Smooth muscle cell (in vitro differentiated cells): ENCODE data around the gene JMJD8. TPM values are rescaled to one million over a fixed set of nuclear protein-coding genes. Genes with fewer than 3 reads are reported as not detected.

ENCODE experiments used
- DNase-seq: peaks from one replicate; lab custom pipeline; 2025; ENCODE audit not compliant: unreplicated experiment; lab: John Stamatoyannopoulos, UW
- H2AFZ ChIP-seq: fragments of 200-600 bp; sonication (generic); 2 replicates; pipeline ENCODE4 v1.6.0; 2016; ENCODE audit warnings: antibody characterized with exemption, low read depth, mild to moderate bottlenecking
- H3F3A ChIP-seq: fragments of 200-600 bp; sonication (generic); 2 replicates; pipeline ENCODE4 v1.6.0; 2017; ENCODE audit warnings: antibody characterized with exemption, low read depth
- H3K27ac ChIP-seq: fragments of 200-600 bp; sonication (generic); 2 replicates; pipeline ENCODE4 v1.5.1; 2016; ENCODE audit warnings: low read depth, mild to moderate bottlenecking
- H3K27me3 ChIP-seq: fragments of 200-600 bp; sonication (generic); 2 replicates; pipeline ENCODE4 v1.6.1; 2016; ENCODE audit warnings: low read depth, mild to moderate bottlenecking
- H3K36me3 ChIP-seq: fragments of 200-600 bp; sonication (generic); 2 replicates; pipeline ENCODE4 v1.5.1; 2016; ENCODE audit warnings: low read depth
- H3K4me1 ChIP-seq: fragments of 200-600 bp; sonication (generic); 2 replicates; pipeline ENCODE4 v1.5.1; 2016; ENCODE audit warnings: low read depth
- H3K4me2 ChIP-seq: fragments of 200-600 bp; sonication (generic); 2 replicates; pipeline ENCODE4 v1.6.0; 2016; ENCODE audit warnings: mild to moderate bottlenecking
- H3K4me3 ChIP-seq: fragments of 200-600 bp; sonication (generic); 2 replicates; pipeline ENCODE4 v1.5.1; 2016; ENCODE audit warnings: mild to moderate bottlenecking
- H3K79me2 ChIP-seq: fragments of 200-600 bp; sonication (generic); 2 replicates; pipeline ENCODE4 v1.6.0; 2016; ENCODE audit warnings: low read depth, mild to moderate bottlenecking
- H3K9ac ChIP-seq: fragments of 200-600 bp; sonication (generic); 2 replicates; pipeline ENCODE4 v1.6.0; 2016; ENCODE audit warnings: low read depth
- H3K9me3 ChIP-seq: fragments of 200-600 bp; sonication (generic); replicated peaks from 2 replicates; pipeline ENCODE4 v1.5.1; 2016; ENCODE audit warnings: low read depth
- H4K20me1 ChIP-seq: fragments of 200-600 bp; sonication (generic); 2 replicates; pipeline ENCODE4 v1.6.0; 2016; ENCODE audit warnings: low read depth
- WGBS: methylation state at CpG from one replicate; pipeline ENCODE4 v1.1.7; 2016; ENCODE audit warnings: low lambda C conversion rate; 5-methylcytosine and 5-hydroxymethylcytosine counted together
- polyA plus RNA-seq: library from polyadenylated mRNA; unstranded; fragments of >200 nt; fragmentation: Nextera tagmentation; extraction: Ambion mirVana; gene quantifications from 2 replicates; pipeline ENCODE4 v1.2.1, GENCODE V29; 2016
- total RNA-seq: library from RNA; depleted of rRNA; stranded (reverse); fragments of >200 nt; gene quantifications from 2 replicates; pipeline ENCODE4 v1.2.3, GENCODE V29; 2014
- TF ChIP-seq, protein P1 (sequence below): fragments of 200-600 bp; sonication (generic); IDR thresholded peaks from 2 replicates; pipeline ENCODE4 v1.5.1; 2017; ENCODE audit warnings: borderline replicate concordance, mild to moderate bottlenecking, antibody characterized with exemption; ENCODE audit not compliant: insufficient read depth, poor library complexity, severe bottlenecking

The JMJD8 gene
- total and polyA plus RNA-seq, 2 experiments from 2014 or later: 42.9 to 95.1 TPM

DNA sequence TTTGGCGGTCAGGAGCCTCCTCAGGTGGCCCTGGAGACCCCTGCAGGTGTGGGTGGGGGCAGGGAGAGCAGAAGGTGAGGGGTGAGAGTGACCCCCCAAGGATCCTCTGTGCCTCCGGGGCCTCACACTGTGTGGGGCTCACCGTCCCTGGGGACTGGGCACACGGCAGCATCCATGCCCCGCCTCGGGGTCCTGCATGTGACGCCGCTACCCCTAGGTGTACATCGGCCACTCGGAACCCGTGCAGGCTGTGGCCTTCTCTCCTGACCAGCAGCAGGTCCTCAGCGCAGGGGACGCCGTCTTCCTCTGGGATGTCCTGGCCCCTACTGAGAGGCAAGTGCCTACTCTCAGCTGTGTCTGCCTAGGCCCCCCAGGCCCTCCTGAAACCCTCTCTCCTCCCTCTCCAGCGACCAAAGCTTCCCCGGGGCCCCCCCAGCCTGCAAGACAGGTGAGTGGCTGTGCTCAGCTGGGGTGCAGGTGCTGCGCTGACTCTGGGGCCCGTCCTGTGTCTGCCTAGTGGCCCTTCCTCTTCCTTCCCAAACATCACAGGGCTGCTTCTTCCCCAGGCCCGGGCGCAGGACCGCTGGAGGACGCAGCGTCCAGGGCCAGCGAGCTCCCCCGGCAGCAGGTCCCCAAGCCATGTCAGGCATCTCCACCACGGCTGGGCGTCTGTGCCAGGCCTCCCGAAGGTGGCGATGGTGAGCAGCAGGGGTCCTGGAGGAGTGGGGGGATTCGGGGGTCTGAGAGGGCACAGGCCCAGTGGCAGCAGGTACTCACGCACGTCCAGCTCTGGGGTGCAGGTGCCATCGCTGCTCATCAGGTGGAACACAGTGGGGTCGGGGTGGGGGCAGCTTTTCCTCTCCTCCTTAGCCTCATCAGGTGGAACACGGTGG, 25.2 kb downstream of the JMJD8 start:
- Histone ChIP-seq H3K27ac (no peak overlapping the region), H3K4me1 (peaks cover 3% of the 10 kb centered on the region), H3K79me2 (no peaks in the 10 kb centered on the region), H4K20me1 (no peaks in the 10 kb centered on the region), H3K36me3 (no peaks in the 10 kb centered on the region), H3K27me3 (no peaks in the 10 kb centered on the region), H2AFZ (no peak overlapping the region), H3K4me3 (no peak overlapping the region), H3K9me3 (no peaks in the 10 kb centered on the region), H3K4me2 (no peak overlapping the region), H3K9ac (no peak overlapping the region), H3F3A (no peaks in the 10 kb centered on the region)
- WGBS: 92% methylated on average over 30 of the region's 35 CpGs
- no peak for DNase-seq
- TF ChIP-seq, protein P1, sequence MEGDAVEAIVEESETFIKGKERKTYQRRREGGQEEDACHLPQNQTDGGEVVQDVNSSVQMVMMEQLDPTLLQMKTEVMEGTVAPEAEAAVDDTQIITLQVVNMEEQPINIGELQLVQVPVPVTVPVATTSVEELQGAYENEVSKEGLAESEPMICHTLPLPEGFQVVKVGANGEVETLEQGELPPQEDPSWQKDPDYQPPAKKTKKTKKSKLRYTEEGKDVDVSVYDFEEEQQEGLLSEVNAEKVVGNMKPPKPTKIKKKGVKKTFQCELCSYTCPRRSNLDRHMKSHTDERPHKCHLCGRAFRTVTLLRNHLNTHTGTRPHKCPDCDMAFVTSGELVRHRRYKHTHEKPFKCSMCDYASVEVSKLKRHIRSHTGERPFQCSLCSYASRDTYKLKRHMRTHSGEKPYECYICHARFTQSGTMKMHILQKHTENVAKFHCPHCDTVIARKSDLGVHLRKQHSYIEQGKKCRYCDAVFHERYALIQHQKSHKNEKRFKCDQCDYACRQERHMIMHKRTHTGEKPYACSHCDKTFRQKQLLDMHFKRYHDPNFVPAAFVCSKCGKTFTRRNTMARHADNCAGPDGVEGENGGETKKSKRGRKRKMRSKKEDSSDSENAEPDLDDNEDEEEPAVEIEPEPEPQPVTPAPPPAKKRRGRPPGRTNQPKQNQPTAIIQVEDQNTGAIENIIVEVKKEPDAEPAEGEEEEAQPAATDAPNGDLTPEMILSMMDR: peak; percentile 6

DNA sequence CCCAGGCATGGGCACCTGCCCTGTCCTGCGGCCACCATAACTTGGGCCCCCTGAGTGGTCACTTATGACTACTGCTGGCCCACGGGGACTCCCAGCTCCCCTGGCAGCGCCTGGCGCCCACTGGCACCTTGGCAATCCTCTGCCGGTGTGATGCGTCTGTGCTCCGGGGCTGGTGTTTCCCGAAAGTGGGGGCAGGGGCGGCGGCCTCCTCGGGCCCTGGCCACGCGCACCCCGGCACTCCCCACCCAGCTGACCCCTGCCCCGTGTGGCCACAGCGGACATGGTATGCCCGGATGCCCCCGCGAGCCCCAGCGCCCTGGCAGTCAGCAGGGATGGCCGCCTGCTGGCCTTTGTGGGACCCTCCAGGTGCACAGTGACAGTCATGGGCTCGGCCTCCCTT, 26.6 kb downstream of the JMJD8 start:
- Histone ChIP-seq H3K4me2 (no peak overlapping the region), H2AFZ (no peak overlapping the region), H3K79me2 (no peaks in the 10 kb centered on the region), H3K9me3 (no peaks in the 10 kb centered on the region), H3K27ac (no peak overlapping the region), H3K27me3 (no peaks in the 10 kb centered on the region), H4K20me1 (no peaks in the 10 kb centered on the region), H3K4me3 (no peak overlapping the region), H3K36me3 (no peaks in the 10 kb centered on the region), H3F3A (no peaks in the 10 kb centered on the region), H3K9ac (no peak overlapping the region), H3K4me1 (peaks cover 3% of the 10 kb centered on the region)
- TF ChIP-seq, protein P1: no peak
- DNase-seq: no peak
- WGBS: 96% methylated on average over 19 of the region's 22 CpGs

DNA sequence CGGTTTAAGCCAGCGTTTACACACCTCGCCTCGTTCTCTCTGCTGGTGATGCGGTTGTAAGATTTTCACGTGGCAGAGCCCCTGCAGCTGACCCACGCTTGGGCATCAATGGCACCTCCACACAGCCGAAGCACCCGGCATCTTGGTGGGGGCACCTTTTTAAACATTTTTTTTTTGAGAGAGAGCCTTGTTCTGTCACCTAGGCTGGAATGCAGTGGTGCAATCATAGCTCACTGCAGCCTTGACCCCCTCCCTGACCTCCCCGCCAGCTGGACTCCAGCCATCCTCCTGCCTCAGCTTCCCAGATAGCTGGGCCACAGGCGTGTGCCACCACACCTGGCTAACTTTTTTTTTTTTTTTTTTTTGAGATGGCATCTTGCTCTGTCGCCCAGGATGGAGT, 30.1 kb downstream of the JMJD8 start:
- Histone ChIP-seq H3K27ac (no peak overlapping the region), H3F3A (no peaks in the 10 kb centered on the region), H3K9me3 (no peaks in the 10 kb centered on the region), H3K9ac (no peak overlapping the region), H3K79me2 (no peaks in the 10 kb centered on the region), H3K36me3 (no peaks in the 10 kb centered on the region), H4K20me1 (no peaks in the 10 kb centered on the region), H3K27me3 (no peaks in the 10 kb centered on the region), H3K4me2 (no peak overlapping the region), H2AFZ (no peak overlapping the region), H3K4me1 (peaks cover 7% of the 10 kb centered on the region), H3K4me3 (no peak overlapping the region)
- 93% methylated on average over 12 of the region's 12 CpGs for WGBS
- TF ChIP-seq, protein P1: no peak
- no peak for DNase-seq
